IPS DF 4.7 (cell line): ENCODE results near the gene ATP8B3.

ENCODE experiments used
- DNase-seq: peaks from one replicate; pipeline ENCODE4 v3.0.0-alpha.2; 2013; ENCODE audit warnings: low spot score; ENCODE audit errors: extremely low read depth

ATP8B3 gene

DNA sequence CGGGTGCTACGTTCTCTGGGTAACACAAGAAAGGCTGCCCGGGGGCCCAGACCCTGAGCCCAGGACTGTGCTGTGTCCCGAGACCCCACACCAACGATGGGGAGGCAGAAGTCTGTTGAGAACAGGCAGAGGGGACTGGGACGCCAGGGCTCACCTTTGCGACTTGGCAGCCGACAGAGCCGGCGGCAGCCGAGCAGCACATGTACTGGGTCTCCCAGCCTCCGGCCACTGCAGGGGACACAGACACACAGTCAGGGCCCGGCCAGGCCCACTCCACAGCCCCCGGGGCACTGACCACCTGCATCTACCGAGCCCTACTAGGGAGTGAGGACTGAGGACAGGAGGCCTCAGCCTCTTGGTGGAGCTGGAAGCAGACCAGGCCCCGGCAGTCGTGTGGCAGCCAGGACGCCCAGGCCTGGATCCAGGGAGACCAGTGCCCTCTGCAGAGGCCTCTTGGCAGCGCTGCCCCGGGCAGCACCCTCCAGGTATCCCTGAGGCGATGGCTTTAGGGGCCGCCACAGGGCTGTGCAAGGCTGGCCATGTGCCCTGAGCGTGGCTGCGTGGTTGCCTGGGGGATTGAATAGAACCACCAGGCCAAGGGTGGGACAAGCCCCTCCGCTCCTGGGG is 5.6 kb upstream of the ATP8B3 start:
- no peak for DNase-seq

DNA sequence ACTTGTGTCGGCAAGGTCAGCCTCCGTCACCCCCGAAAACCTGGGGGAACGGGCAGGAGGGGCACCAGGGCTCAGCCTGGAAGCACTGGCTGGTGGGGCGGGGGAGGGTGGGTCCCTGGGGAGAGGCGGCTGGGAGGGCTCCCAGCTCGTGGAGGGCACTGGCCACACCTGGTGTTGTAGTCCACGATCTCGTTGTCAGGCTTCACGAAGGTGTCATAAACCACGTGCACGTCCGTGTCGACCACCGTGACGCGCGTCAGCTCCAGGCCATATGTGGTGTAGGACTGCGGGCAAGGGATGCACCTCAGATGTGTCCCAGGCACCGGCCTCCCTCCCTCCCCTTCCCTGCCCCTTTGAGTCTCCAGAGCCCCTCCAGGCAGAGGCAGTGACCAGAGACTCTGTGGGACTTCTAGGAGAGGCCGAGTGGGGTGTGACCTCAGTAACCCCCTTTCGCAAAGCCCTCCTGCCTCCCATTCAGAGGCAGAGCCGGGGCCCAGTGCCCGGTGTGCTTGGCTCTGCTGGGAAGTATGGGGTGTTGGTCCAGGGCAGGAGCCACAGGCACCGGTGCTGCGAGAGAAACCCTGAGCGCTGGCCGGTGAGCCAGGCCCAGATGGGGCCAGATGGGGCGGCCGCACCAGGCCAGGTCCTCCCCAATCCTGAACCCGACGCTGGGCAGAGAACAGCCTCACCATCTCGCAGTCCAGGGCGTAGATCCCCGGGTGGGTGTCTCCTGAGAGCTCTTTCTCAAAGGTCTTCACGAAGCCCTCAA is 4.6 kb upstream of the ATP8B3 start:
- no peak for DNase-seq

DNA sequence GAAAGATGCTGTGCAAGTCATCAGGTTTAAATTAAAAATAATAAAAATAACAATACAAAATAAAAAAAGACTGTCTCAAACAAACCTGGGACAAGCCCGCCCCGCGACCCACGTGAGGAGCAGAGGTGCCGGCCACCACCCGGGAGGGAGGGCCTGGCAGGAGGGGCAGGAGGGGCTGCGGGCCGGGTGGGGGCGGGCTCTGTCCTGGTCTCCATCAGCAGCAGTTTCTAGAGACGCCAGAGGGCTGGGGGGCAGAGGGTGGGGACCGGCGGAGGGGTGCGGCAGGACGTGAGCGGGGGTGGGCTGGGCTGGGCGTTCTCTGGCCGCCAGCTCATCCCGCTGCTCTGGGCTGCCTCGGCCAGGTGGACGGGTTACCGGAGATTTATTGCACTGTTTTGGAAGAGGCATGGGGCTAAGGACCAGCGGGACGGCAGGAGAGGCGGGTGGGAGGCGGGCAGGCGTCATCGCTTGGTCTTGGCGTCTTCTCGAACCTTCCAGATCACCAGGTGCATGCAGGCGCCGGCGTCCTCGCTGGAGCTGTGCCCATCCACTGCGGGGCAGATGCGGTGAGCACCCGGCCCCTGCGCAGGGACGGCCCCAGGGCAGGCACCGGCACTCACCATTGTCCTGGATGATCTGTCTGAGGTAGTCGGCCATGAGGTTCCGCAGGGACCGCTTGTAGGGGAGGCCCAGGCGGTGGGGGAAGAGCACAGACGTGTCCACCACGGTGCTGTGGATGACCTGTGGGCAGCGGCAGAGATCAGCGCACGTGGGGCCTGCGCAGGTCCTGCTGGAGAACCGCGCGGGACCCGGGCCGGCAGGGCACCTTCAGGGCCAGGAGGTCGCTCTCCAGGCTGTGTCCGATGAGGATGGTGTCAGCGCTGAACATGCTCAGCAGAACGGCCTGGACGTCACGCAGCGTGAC is 3.8 kb upstream of the ATP8B3 start:
- no peak for DNase-seq

DNA sequence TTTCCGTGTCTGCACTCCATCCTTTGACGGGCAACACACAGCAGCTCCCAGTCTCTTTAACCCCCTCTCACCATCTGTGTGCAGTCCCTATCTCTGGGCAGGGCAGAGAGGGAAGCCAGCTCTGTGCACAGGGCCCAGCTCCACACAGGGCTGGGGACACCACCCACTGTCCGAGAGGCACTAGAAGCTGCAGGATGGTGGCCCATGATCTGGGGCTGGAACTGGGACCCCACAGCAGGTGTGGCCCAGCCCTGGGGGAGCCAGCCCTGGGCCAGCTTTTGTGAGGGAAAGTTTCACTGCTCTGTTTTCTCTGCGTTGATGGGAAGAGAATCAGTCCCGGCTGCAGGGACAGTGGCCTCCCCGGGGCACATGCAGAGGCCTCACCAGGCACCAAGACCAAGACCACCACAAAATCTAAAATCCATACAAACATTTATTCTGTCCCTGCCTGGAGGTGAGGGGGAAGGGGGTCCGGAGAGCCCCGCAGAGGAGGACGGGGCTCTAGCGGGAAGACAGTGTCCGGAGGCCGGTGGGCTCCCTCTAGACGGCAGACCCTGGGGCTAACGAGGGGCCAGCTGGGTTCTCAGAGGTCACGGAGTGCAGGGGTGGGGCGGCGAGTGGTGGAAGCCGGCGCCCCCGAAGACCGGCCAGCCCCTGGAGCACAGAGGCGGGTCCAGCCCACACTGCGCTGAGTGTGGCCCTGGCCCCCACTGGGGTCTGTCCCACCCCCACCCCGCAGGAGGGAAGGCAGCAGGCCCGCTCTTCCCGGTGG is 2.9 kb upstream of the ATP8B3 start:
- no peak for DNase-seq

DNA sequence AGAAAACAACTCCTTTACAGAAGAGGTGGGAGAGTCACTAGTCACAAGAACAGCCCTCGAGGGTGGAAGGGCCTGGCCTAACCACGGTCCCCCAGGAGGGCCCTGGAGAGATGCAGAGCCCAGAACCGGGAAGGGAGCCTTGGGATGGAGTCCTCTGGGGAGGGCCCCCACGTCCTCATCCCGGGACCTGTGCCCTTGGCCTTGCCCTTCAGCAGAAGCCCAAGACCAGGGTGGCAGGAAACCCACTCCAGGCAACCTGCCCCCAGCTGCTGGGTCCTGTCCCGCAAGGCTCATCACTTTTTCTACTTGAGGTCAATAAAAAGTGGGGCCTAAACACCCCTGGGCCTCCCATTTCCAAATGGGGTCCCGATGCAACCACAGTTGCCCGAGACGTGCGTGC is 2.3 kb upstream of the ATP8B3 start:
- no peak for DNase-seq

DNA sequence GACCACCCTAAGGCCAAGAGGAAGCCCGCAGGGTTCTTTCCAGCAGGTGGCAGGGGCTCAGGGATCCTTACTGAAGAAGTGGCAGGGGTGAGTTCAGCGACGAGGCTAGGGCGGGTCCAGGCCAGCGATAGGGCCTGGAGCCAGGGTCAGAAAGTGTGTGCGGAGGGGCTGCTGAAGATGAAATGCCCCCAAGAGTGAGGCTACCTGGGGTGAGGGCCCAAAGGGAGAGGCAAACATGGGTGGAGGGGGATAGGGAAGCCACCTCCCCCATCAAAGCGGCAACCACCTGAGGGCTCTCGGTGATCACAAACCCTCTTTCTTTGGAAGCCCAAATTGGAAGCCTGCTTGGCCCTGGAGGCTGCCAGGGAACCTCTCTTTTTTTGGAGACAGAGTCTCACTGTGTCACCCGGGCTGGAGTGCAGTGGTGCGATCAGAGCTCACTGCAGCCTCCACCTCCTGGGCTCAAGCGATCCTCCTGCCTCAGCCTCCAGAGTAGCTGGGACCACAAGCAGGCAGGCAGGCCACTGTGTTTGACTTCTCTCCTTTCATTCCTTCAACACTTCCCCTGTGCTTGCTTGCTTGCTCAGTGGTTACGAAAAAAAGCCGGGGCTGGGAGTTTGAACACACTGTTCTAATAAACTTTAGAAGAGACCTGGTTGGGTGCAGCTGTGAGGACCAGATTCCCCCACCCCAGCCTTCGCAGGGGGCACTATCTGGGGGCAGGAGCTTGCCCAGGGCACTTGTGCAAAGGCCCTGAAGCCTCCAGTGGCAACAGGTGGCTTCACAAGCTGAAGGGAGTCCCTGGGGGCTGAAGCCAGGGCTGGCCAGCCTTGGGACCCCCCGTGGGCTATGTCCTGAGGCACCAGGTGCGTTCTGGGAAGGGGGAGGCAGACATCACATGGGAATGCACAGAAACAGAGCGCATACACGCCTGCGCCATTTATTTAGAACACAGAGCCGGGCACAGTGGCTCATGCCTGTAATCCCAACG is 1.4 kb upstream of the ATP8B3 start:
- no peak for DNase-seq

DNA sequence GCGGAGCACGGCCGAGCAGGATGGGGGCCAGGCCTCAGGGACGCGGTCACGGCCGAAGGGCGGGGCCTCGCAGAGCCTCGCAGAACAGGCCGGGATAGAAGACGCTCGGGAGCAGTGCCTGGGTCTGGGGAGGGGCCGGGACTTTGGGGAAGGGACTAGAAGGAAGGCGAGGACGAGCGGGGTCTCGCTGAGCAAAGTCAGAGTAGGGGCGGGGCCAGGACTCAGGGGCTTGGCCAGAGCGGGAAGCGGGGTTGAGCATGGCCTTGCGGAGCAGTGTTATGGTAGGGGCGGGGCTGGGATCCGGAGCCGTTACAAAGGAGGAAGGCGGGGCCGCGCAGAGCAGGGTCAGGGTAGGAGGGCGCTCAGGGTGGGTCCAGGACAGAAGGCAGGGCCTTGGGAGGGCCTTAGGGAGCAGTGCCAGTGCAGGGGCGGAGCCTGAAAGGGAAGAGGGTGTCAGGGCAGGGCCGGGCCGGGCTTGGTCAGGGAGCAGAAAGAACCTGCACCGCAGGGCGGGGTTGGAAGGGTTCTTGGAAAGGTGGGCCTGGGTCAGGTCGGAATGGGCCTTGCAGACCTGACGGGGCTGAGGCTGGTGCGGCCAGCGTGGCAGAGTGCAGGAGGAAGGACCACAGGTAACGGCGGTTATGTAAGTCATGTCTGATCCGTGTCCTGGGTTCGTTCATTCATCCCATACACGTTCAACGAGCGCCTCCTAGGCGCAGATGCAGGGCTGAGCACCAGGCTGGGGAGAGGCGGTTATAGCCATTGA is 533 bp upstream of the ATP8B3 start:
- DNase-seq = peak; percentile 75

DNA sequence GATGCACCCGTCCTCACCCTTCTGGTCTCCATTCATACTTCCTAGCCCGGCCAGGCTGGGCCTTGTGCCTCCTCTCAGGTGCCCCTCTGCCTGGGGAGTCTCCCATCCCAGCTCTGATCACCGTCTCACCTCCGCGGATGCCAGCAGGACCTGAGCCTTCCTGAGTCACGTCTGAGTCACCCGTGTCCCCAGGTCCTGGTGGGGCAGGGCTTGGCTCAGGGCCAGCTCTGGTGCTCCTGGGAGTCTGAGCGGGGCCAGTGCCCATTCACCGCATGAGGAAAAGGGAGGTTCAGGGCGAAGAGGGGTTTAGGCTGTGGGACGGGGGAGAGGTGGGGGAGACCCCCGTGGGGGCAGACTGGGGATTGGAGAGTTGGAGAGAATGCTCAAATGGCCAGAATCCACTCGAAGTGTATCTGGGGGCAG is 593 bp downstream of the ATP8B3 start:
- no peak for DNase-seq

DNA sequence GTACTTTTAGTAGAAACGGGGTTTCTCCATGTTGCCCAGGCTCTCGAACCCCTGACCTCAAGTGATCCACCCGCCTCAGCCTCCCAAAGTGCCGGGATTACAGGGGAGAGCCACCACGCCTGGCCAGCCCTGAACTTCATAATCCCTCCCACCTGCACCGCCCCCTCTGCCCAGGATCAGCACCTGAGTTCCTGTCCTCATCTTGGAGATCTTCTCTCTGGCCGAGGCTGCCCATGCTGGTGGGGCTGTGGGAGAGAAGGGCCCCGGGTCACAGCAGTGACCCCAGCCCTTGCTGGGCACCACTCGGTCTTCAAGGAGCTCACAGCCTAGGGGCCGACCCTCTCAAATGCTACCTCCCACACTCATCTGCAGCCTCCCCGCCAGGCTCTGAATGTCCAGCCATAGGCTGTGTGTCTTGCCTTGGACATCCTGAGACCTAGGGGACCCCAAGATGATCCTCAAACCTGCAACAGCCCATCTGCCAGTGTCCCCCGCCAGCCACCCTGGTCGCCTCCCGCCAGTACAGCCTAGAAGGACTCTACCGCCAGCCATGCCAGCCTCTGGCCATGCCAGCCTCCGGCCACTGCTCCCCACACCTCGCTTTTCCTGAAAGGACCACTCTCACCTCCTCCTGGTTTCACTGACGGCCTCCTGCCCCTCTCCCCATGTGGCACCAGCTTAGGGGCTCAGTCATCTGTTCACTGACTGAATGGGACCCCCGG is 1.5 kb downstream of the ATP8B3 start:
- no peak for DNase-seq

DNA sequence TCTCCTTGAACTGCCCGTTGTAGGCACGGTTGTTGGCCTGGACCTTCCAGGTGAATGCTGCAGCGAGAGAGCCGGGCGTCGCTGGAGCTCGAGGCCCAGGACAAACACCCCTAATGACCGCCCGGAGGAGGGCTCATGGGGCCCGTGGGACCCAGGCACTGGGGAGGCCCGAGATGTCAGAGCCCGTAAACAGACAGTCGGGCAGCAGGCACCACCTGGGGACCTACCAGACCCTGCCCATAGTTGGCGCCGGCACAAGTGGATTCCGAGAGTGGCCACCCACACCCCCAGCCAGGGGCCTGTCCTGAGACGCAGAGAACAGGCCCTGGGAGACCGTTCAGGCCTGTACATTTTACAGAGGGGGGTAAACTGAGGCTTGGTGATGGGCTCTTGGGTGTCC is 2.4 kb downstream of the ATP8B3 start:
- DNase-seq = no peak

DNA sequence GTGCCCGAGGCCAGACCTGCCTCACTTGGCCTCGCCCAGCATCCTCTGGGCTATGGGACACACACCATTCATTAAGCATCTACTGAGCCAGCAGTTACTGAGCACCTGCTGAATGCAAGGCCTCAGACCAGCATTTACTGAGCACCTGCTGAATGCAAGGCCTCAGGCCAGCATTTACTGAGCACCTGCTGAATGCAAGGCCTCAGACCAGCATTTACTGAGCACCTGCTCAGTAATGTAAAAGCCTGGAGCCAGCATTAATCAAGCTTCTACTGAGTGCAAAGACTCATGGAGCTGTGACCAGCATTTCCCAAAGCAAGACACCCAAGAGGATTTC is 3.7 kb downstream of the ATP8B3 start:
- DNase-seq = no peak

DNA sequence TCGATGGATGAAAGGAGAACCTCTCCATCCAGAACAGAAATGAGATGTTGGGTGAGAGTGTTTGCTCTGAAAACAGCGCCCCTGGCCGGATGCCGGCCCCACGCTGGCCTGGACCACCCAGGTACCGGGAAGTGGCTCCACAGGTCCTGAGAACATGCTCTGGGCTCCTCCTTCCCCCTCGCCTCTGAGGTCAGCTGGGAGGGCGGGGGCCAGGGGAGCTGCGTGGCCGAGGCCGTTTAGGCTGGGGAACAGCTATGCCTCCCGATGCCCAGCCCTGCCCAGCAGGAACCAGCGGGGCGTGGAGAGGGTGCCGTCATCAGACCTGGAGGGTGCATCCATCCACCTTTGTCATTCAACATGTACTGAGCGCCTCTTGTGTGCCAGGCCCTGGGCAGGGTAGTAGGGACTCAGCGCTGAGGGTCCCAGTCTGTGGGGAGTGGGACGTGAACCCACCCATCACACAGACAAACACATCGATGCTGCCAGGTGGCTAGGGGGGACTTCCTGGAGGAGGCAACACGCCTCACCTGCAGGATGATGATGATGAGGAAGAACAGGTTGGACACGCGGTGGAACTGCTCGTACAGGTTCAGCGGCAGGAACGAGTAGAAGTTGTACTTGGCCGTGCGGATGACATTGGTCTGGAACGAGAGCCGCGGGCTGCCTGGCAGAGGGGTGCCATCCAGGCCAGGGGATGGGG is 4.2 kb downstream of the ATP8B3 start:
- DNase-seq = no peak

DNA sequence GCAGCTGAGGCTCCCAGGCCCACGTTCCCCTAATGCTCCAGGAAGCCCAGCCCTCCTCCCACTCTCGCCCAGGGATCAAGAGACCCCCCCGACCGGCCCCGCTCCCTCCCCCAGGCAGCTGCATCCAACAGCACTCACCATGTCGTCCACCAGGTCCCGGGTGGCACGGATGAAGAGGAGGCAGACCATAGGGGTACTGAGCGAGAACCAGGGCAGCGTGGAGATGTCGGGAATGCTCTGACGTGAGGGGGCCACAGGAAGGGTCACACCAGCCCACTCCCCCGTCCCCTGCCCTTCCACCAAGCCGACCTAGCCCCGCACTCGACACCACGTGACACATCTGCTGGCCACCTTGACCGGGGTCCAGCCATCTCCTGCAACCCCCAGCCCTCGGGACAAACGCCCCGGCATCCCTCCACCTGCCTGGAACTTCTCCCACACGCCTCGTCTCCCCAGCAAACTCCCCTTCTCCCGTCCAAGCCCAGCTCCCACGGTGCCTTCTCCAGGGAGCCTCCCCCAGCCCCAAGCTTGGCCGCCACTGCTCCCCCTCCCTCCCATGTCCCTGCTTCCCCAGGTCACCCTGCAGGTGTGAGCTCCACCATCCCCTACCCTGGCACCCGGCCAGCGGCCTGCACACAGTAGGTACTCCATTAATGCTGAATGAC is 4.9 kb downstream of the ATP8B3 start:
- no peak for DNase-seq

DNA sequence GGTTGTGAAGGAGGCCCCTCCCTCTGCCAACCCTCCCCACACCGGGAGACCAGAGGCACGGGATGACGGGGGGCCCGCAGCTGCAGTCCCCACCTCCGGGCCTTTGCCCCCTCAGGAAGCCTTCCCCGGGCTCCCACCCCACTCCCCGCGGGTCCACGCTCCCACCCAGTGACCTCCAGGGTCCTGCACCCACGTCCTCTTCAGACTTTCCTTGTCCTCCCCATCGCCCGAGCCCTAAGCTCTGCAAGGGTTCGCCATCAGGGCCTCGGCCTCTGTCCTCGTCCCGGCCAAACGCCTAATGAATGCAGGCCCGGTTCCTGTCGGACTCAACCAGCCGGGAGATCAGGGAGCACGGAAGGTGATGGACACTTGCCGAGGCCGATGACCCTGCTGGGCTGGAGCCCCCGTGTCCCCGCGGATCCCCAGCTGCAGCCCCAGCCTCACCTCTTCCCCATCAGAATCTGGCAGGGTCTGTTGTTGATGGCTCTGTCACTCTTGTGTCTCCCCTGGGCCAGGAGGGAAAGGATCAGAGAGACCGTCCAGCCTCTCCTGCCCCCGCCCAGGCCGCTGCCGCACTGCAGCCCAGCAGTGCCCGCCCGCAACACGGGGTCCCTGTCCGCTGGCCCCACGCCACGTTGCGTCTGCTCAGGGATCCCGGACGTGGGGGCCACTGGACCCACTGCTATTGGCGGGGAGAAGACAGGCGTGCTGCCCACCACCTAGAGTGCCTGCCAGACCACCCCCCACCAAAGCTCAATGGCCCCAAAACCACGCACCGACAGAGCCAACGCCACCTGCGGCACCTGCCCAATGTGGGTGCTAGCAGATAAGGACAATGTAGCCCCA is 5.7 kb downstream of the ATP8B3 start:
- no peak for DNase-seq

DNA sequence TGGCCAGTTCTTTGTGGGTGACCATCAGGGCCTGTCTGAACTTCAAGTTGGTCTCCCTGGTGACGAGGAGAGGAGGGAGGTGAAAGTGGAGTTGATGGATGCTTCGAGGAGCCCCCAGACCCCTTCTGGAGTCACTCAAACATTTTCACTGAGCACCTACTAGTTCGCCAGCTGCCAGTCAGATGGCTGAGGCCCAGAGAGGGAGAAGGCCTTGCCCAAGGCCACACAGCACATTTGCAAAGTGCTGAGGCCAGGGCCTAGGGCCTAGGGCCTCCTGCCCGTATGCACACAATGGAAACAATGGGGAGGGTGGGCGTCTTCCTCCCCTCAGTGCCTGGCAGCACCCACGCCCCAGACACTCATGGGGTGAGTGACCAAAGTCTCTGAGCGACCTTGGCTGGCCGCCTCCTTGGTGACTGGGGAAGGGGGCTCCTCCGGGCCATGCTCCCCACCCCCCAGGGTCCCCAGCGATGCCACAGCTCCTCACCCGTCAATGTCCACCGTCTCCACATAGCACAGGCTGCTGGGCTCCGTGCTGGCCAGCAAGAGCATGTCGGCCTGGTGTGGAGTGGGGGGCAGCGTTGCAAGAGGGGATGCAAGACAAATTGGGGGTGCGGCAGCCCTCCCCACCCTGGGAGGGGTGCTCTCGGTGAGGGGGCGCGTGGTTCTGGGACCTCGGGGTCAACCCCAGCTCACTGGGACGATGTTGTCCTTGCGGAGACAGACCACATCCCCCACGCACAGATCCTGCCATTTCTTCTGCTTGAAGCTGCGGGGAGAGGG is 6.5 kb downstream of the ATP8B3 start:
- DNase-seq = no peak

DNA sequence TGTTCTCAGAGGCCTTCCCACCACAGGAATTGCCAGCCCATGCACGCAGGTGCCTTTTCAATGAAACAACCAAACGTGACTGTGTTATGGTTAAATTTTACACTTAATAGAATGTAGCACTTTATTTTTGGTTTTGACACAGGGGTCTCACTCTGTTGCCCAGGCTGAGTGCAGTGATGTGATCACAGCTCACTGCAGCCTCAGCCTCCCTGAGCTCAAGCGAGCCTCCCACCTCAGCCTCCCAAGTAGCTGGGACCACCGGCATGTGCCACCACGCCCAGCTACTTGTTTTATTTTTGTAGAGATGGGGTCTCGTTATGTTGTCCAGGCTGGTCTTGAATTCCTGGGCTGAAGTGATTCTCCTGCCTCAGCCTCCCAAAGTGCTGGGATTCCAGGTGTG is 7.2 kb downstream of the ATP8B3 start:
- no peak for DNase-seq
